ENCODE data around the gene TMEM132A.
"Not testable (repeated sequence)": the region's sequence is repeated elsewhere in the genome, so short reads cannot be mapped to it uniquely, and the experiment has no call there.

TMEM132A gene

GRCh38 chr11:60968223-60968622, 44.0 kb downstream of the TMEM132A start:
- no peak for TF ChIP-seq CTCF (conservative IDR thresholded peaks at IDR 0.05)

DNA sequence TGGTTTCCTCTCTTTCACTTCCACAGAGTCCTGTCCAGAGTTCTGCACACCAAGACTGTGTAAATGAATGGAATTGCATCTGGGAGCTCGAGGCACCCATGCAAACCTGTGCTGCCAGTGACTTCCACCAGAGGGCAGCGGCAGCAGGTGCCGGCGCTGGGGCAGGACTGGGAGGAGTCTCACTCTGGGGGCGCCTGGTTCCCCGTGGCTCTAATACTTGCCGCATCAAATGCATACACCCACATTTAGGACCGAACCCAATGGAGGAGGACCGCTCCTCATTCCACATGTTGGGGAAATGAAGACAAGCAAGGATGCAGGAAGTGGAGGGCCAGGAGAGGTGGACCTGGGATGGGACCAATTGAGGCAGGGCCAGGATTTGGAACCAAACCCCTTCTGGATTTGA, 46.1 kb downstream of the TMEM132A start:
- H3K27ac ChIP-seq = no peak overlapping the region
- TF ChIP-seq CTCF (conservative IDR thresholded peaks at IDR 0.05) = peak; percentile 82

More at GRCh38 chr11:60968223-60968622, 44.0 kb downstream of the TMEM132A start:
- H3K27ac ChIP-seq = no peak overlapping the region

DNA sequence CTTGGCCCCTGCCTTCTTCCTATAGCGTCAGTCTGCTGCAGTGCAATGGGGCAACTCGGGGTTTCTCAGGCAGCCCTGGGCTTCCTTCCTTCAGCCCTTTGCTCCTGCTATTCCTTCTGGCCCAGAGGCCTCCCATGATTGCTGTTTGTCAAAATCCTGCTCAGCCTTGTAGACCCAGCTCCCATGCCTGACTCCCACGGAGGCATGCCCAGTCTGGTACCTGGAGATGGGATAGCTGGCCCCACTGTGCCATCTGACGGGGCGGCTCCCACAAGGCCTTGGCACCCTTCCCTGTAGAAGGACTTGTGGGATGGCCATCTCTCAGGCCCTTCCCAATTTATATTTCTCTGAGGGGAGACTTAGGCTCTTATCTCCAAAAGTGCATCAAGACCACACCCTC, 46.6 kb downstream of the TMEM132A start:
- no peak overlapping the region for H3K27ac ChIP-seq
- no peak for TF ChIP-seq CTCF (conservative IDR thresholded peaks at IDR 0.05)

- TF ChIP-seq CTCF (conservative IDR thresholded peaks at IDR 0.05) = no peak
- no peak within 1 kb of the TSS for H3K27ac ChIP-seq
Observed at GRCh38 chr11:60971520-60971919, 47.3 kb downstream of the TMEM132A start, which contains the start of gene CD6. Gene CD6, plus strand, starts transcription at chr11:60971680. Its CDS starts 186 bp downstream, at chr11:60971866.

- TF ChIP-seq CTCF (conservative IDR thresholded peaks at IDR 0.05) = no peak
- H3K27ac ChIP-seq = no peak overlapping the region
Observed at GRCh38 chr11:60972182-60973030, 48.1 kb downstream of the TMEM132A start.

DNA sequence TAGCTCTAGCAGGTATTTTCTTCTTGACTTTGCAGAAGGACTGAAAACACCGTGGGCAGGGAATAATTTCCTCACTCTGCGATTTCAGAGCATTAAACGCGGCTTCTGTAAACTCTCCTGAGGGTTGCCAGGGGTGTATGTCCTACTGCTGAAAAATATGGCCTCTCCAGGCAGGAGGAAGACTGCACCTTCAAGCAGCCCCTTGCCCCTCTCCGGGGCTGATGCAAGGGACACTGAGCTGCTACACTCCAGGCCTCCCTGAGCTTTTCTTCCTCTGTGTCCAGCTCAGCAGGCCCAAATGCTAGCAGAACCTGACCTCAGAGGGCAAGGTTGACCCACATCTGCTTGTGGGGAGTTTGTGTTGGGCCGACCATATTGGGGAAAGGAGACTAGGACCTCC, 49.4 kb downstream of the TMEM132A start:
- TF ChIP-seq CTCF (conservative IDR thresholded peaks at IDR 0.05) = no peak
- H3K27ac ChIP-seq = no peak overlapping the region

DNA sequence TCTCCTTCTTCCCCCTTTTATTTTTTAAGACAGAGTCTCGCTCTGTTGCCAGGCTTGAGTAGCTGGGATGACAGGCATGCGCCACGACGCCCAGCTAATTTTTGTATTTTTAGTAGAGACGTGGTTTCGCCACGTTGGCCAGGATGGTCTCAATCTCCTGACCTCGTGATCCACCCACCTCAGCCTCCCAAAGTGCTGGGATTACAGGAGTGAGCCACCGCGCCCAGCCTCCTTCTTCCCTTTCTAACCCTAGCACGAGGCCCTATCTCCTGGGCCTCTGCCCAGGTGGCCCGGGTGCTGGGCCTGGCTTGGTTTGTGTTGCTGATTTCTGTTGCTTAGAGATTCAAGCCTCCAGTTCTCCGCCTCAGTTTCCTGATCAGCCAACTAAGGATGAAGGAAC, 50.1 kb downstream of the TMEM132A start:
- H3K27ac ChIP-seq = not testable (repeated sequence)

DNA sequence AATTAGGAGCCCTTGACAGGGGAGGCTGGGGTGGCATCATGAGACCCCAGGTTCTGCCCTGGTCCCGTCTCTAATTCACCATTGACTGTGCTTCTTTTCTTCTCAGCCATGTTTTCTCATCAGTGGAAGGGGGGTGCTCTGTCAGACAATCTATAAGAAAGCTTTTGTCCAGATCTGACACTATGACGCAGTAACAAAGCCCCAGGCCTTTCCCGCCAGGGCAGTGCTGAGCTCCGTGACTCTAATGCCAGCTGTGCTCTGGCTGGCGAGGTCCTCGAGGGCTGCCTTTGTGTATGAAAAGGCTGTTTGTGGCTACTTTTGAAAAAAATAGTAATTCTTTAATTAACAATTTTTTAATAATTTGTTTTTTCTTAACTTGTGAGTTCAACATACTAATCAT, 50.5 kb downstream of the TMEM132A start:
- TF ChIP-seq CTCF (conservative IDR thresholded peaks at IDR 0.05) = no peak
- H3K27ac ChIP-seq = no peak overlapping the region

Measured in VCaP (cell line).